ENCODE data around the gene CHRNB4.

- TF ChIP-seq JUND (IDR thresholded peaks at IDR 0.05) (no peak), FOXJ3 (CRISPR knock-in tag; IDR thresholded peaks at IDR 0.05) (no peak), TEAD4 (IDR thresholded peaks at IDR 0.05; ENCODE audit: borderline replicate concordance, insufficient read depth) (no peak), REST (IDR thresholded peaks at IDR 0.05; ENCODE audit: low read depth, low read length) (no peak), FOXM1 (IDR thresholded peaks at IDR 0.05; ENCODE audit: low read depth) (no peak), CTCF (IDR thresholded peaks at IDR 0.05) (no peak), TAF1 (IDR thresholded peaks at IDR 0.05; ENCODE audit: borderline replicate concordance, low read depth, low read length) (no peak), YY1 (IDR thresholded peaks at IDR 0.05; ENCODE audit: low read depth) (no peak), CHD2 (IDR thresholded peaks at IDR 0.05; ENCODE audit: low read length, partially characterized antibody) (no peak), GABPA (IDR thresholded peaks at IDR 0.05; ENCODE audit: low read depth) (no peak), GATA2 (CRISPR knock-in tag; IDR thresholded peaks at IDR 0.05) (no peak), SMC3 (IDR thresholded peaks at IDR 0.05; ENCODE audit: low read depth, low read length) (no peak), RAD21 (IDR thresholded peaks at IDR 0.05; ENCODE audit: low read length) (no peak)
These were observed 26.7 kb upstream of the CHRNB4 start for GRCh38 chr15:78667578-78668236.
